NCI-H510A treated with DMSO at 0.1 percent for 48 hours (cell line): ENCODE measurements around the gene DLGAP5.
A peak's percentile ranks its signal among the peaks of the same experiment; 100 is the strongest.

Experiments
- DNase-seq: peaks from one replicate; lab custom pipeline; 2025; lab: John Stamatoyannopoulos, UW

DLGAP5 gene

GRCh38 chr14:55191203-55192053 is at the start of gene DLGAP5:
Gene DLGAP5, minus strand, starts transcription at chr14:55191585. Its CDS starts 2,406 bp downstream, at chr14:55189179.
- peak; percentile 98 for DNase-seq

- DNase-seq = no peak
Observed at GRCh38 chr14:55240526-55241178, 49.3 kb upstream of the DLGAP5 start.

- no peak for DNase-seq
Observed at GRCh38 chr14:55239320-55239719, 47.9 kb upstream of the DLGAP5 start.

- no peak for DNase-seq
Observed at GRCh38 chr14:55238019-55238680, 46.8 kb upstream of the DLGAP5 start.

GRCh38 chr14:55233591-55233990 is 42.2 kb upstream of the DLGAP5 start:
- no peak for DNase-seq

- no peak for DNase-seq
Observed at GRCh38 chr14:55228261-55228660, 36.9 kb upstream of the DLGAP5 start.

- DNase-seq = no peak
Observed at GRCh38 chr14:55223364-55223763, 32.0 kb upstream of the DLGAP5 start.

GRCh38 chr14:55221968-55222367 is 30.6 kb upstream of the DLGAP5 start:
- no peak for DNase-seq

GRCh38 chr14:55221186-55221585 is 29.8 kb upstream of the DLGAP5 start:
- no peak for DNase-seq

GRCh38 chr14:55220230-55220629 is 28.8 kb upstream of the DLGAP5 start:
- DNase-seq = no peak

GRCh38 chr14:55212634-55213033 is 21.2 kb upstream of the DLGAP5 start:
- peak; percentile 55 for DNase-seq

- no peak for DNase-seq
Observed at GRCh38 chr14:55207832-55208231, 16.4 kb upstream of the DLGAP5 start.

- DNase-seq = no peak
Observed at GRCh38 chr14:55206175-55206693, 14.8 kb upstream of the DLGAP5 start.

- no peak for DNase-seq
Observed at GRCh38 chr14:55201219-55202101, 10.1 kb upstream of the DLGAP5 start.

GRCh38 chr14:55200651-55201050 is 9.3 kb upstream of the DLGAP5 start:
- DNase-seq = no peak

GRCh38 chr14:55198749-55199148 is 7.4 kb upstream of the DLGAP5 start:
- no peak for DNase-seq

- DNase-seq = no peak
Observed at GRCh38 chr14:55194656-55195355, 3.4 kb upstream of the DLGAP5 start.

- peak; percentile 24 for DNase-seq
Observed at GRCh38 chr14:55192054-55192621, 753 bp upstream of the DLGAP5 start.

- DNase-seq = peak; percentile 36
Observed at GRCh38 chr14:55190906-55191202, 531 bp downstream of the DLGAP5 start.

- no peak for DNase-seq
Observed at GRCh38 chr14:55188686-55189295, 2.6 kb downstream of the DLGAP5 start.
